Hematopoietic multipotent progenitor cell (in vitro differentiated cells): ENCODE data around the gene ART4. TPM values are rescaled to one million over a fixed set of nuclear protein-coding genes. Genes with fewer than 3 reads are reported as not detected.

ENCODE experiments used
- DNase-seq, 3 donors: peaks; one replicate each; pipeline ENCODE4 v3.0.0-alpha.2; 2011 to 2015; ENCODE audit warnings: low read depth in 2 of 3, low spot score in 2 of 3
- total RNA-seq: library from RNA; depleted of rRNA; stranded (reverse); fragments of >200 nt; gene quantifications from one replicate; pipeline ENCODE4 v1.2.3, GENCODE V29; 2012

ART4 gene
- total RNA-seq, 1 donor: 0.27 TPM

- DNase-seq: no peak
These were observed 10.6 kb upstream of the ART4 start for GRCh38 chr12:14853961-14854360.

GRCh38 chr12:14852880-14853279 lies 9.6 kb upstream of the ART4 start:
- DNase-seq: no peak

- no peak for DNase-seq
These were observed 7.8 kb upstream of the ART4 start for GRCh38 chr12:14850929-14851663.

- DNase-seq: no peak
These were observed 6.3 kb upstream of the ART4 start for GRCh38 chr12:14849661-14850060.

GRCh38 chr12:14846876-14847580 lies 3.7 kb upstream of the ART4 start:
- no peak for DNase-seq

- peak in 1 of 3 donors; percentile 21 for DNase-seq
These were observed 2.8 kb upstream of the ART4 start for GRCh38 chr12:14846042-14846587.

- DNase-seq: peak; percentile 29 to 77 (median 42)
These were observed 2.0 kb upstream of the ART4 start for GRCh38 chr12:14845350-14845750.

- no peak for DNase-seq
These were observed 1.1 kb upstream of the ART4 start for GRCh38 chr12:14844401-14844800.

- DNase-seq: no peak
These were observed 1.0 kb downstream of the ART4 start for GRCh38 chr12:14842315-14842714.

- DNase-seq: no peak
These were observed 1.6 kb downstream of the ART4 start for GRCh38 chr12:14841761-14842160.

- no peak for DNase-seq
These were observed 2.7 kb downstream of the ART4 start for GRCh38 chr12:14840616-14841015.

- DNase-seq: no peak
These were observed 4.1 kb downstream of the ART4 start for GRCh38 chr12:14839262-14839661.

GRCh38 chr12:14836336-14837210 lies 6.8 kb downstream of the ART4 start:
- no peak for DNase-seq

GRCh38 chr12:14834509-14834908 lies 8.8 kb downstream of the ART4 start:
- DNase-seq: no peak

GRCh38 chr12:14833952-14834351 lies 9.4 kb downstream of the ART4 start:
- DNase-seq: no peak

- no peak for DNase-seq
These were observed 10.0 kb downstream of the ART4 start for GRCh38 chr12:14833336-14833735.

GRCh38 chr12:14828892-14829291 lies 14.4 kb downstream of the ART4 start:
- DNase-seq: no peak

- DNase-seq: no peak
These were observed 16.3 kb downstream of the ART4 start for GRCh38 chr12:14827043-14827442.

GRCh38 chr12:14826491-14826890 lies 16.8 kb downstream of the ART4 start:
- DNase-seq: no peak

GRCh38 chr12:14825256-14825655 lies 18.1 kb downstream of the ART4 start:
- DNase-seq: no peak

- DNase-seq: no peak
These were observed 19.2 kb downstream of the ART4 start for GRCh38 chr12:14824012-14824634.
